Liver (tissue), 3 donors: ENCODE measurements around the gene RALGAPB.

Experiments used
- GABPA ChIP-seq, 2 donors: IDR thresholded peaks in 1 of 2; conservative IDR thresholded peaks in 1 of 2; 2 replicates each; pipeline ENCODE4 v1.6.1; 2016; ENCODE audit warnings: antibody characterized with exemption in 2 of 2, mild to moderate bottlenecking in 1 of 2, moderate library complexity in 1 of 2
- HNF4G ChIP-seq: IDR thresholded peaks from 2 replicates; pipeline ENCODE4 v1.6.1; 2016; ENCODE audit warnings: antibody characterized with exemption
- JUND ChIP-seq, 2 donors: IDR thresholded peaks; 2 replicates each; pipeline ENCODE4 v1.6.1; 2016; ENCODE audit warnings: antibody characterized with exemption in 2 of 2
- MAX ChIP-seq: IDR thresholded peaks from 2 replicates; pipeline ENCODE4 v1.6.1; 2016; ENCODE audit warnings: antibody characterized with exemption
- TAF1 ChIP-seq: conservative IDR thresholded peaks from 2 replicates; pipeline ENCODE4 v1.6.1; 2016; ENCODE audit warnings: antibody characterized with exemption, mild to moderate bottlenecking
- TF ChIP-seq, protein P1 (sequence below): fragments of 150-350 bp; IDR thresholded peaks from 2 replicates; pipeline ENCODE4 v1.5.1; 2017; ENCODE audit warnings: improper control_type of control experiment, low read depth, low read length; ENCODE audit not compliant: missing input control
- TF ChIP-seq, protein P2 (sequence below): IDR thresholded peaks from 2 replicates; pipeline ENCODE4 v1.6.1; 2016; ENCODE audit warnings: antibody characterized with exemption
- TF ChIP-seq, protein P3 (sequence below): IDR thresholded peaks from 2 replicates; pipeline ENCODE4 v1.6.1; 2016; ENCODE audit warnings: antibody characterized with exemption, mild to moderate bottlenecking
- donor health status: healthy.
- donor health status: healthy.

GRCh38 chr20:38497246-38497935 lies 24.7 kb downstream of the RALGAPB start:
- TF ChIP-seq MAX (no peak), JUND (IDR thresholded peaks at IDR 0.05) (no peak), GABPA (IDR thresholded peaks at IDR 0.05 in 1 of 2, conservative IDR thresholded peaks at IDR 0.05 in 1 of 2) (no peak), HNF4G (no peak), TAF1 (no peak)
- TF ChIP-seq, protein P1, sequence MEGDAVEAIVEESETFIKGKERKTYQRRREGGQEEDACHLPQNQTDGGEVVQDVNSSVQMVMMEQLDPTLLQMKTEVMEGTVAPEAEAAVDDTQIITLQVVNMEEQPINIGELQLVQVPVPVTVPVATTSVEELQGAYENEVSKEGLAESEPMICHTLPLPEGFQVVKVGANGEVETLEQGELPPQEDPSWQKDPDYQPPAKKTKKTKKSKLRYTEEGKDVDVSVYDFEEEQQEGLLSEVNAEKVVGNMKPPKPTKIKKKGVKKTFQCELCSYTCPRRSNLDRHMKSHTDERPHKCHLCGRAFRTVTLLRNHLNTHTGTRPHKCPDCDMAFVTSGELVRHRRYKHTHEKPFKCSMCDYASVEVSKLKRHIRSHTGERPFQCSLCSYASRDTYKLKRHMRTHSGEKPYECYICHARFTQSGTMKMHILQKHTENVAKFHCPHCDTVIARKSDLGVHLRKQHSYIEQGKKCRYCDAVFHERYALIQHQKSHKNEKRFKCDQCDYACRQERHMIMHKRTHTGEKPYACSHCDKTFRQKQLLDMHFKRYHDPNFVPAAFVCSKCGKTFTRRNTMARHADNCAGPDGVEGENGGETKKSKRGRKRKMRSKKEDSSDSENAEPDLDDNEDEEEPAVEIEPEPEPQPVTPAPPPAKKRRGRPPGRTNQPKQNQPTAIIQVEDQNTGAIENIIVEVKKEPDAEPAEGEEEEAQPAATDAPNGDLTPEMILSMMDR, result no peak
- TF ChIP-seq, protein P2, sequence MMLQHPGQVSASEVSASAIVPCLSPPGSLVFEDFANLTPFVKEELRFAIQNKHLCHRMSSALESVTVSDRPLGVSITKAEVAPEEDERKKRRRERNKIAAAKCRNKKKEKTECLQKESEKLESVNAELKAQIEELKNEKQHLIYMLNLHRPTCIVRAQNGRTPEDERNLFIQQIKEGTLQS, result no peak
- TF ChIP-seq, protein P3, sequence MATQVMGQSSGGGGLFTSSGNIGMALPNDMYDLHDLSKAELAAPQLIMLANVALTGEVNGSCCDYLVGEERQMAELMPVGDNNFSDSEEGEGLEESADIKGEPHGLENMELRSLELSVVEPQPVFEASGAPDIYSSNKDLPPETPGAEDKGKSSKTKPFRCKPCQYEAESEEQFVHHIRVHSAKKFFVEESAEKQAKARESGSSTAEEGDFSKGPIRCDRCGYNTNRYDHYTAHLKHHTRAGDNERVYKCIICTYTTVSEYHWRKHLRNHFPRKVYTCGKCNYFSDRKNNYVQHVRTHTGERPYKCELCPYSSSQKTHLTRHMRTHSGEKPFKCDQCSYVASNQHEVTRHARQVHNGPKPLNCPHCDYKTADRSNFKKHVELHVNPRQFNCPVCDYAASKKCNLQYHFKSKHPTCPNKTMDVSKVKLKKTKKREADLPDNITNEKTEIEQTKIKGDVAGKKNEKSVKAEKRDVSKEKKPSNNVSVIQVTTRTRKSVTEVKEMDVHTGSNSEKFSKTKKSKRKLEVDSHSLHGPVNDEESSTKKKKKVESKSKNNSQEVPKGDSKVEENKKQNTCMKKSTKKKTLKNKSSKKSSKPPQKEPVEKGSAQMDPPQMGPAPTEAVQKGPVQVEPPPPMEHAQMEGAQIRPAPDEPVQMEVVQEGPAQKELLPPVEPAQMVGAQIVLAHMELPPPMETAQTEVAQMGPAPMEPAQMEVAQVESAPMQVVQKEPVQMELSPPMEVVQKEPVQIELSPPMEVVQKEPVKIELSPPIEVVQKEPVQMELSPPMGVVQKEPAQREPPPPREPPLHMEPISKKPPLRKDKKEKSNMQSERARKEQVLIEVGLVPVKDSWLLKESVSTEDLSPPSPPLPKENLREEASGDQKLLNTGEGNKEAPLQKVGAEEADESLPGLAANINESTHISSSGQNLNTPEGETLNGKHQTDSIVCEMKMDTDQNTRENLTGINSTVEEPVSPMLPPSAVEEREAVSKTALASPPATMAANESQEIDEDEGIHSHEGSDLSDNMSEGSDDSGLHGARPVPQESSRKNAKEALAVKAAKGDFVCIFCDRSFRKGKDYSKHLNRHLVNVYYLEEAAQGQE, result no peak
